GM12878 (cell line): ENCODE results near the gene UAP1L1. TPM values are rescaled to one million over a fixed set of nuclear protein-coding genes. Genes with fewer than 3 reads are reported as not detected.

Experiments used
- ATAC-seq: fragments of 200-7000 bp; cut with Tn5 transposase; 3 replicates; pipeline ENCODE4 v1.9.1; 2020; ENCODE audit warnings: mild to moderate bottlenecking, moderate library complexity
- BruUV-seq: library from RNA; stranded (reverse); fragments of 400-500 nt; replicated peaks from 2 replicates; lab custom pipeline; 2021; lab: Mats Ljungman, UMichigan
- CTCF ChIA-PET: fragments of 300-600 bp; sonication (Branson Sonifier 250); formaldehyde crosslinking; extraction: SDS; loops from one replicate; lab custom pipeline; 2021; ENCODE audit warnings: inconsistent platforms; lab: Yijun Ruan, JAX
- POLR2A ChIA-PET: fragments of 350-600 bp; formaldehyde crosslinking; extraction: SDS; loops from one replicate; lab custom pipeline; 2021; ENCODE audit warnings: inconsistent platforms; lab: Charles Lee
- RAD21 ChIA-PET: fragments of 300-600 bp; sonication (Branson Sonifier 250); formaldehyde crosslinking; loops from one replicate; lab custom pipeline; 2023; ENCODE audit warnings: antibody characterized with exemption; ENCODE audit not compliant: unreplicated experiment; lab: Charles Lee
- SMC1A ChIA-PET: fragments of 300-600 bp; sonication (Branson Sonifier 250); formaldehyde crosslinking; loops from one replicate; lab custom pipeline; 2023; ENCODE audit not compliant: unreplicated experiment, uncharacterized antibody; lab: Charles Lee
- DNase-seq: peaks from one replicate; pipeline ENCODE4 v3.0.0-alpha.2; 2011; ENCODE audit warnings: low read depth, low spot score
- FAIRE-seq: peaks from 3 replicates; lab custom pipeline; 2011; peaks lifted over from hg19 to GRCh38; lab: Jason Lieb, UNC
- H2AFZ ChIP-seq: 2 replicates; pipeline ENCODE4 v1.6.0; 2011; ENCODE audit warnings: low read depth, low read length, control low read depth; ENCODE audit not compliant: control insufficient read depth
- H3K27ac ChIP-seq: 2 replicates; pipeline ENCODE4 v1.5.1; 2011; ENCODE audit warnings: control low read depth; ENCODE audit not compliant: control insufficient read depth, insufficient read depth
- H3K27me3 ChIP-seq, 2 experiments: replicated peaks in 1 of 2; 2 replicates each; pipeline versions ENCODE4 v1.6.0 to v1.6.1; 2011; ENCODE audit warnings: low read length in 1 of 2; ENCODE audit not compliant: control insufficient read depth in 2 of 2, insufficient read depth in 2 of 2
- H3K36me3 ChIP-seq, 2 experiments: 2 replicates each; pipeline ENCODE4 v1.5.1; 2011; ENCODE audit warnings: low read length in 1 of 2; ENCODE audit not compliant: control insufficient read depth in 2 of 2, insufficient read depth in 2 of 2
- H3K4me1 ChIP-seq: 2 replicates; pipeline ENCODE4 v1.6.1; 2011; ENCODE audit warnings: mild to moderate bottlenecking, low read length, moderate library complexity, mixed read lengths; ENCODE audit not compliant: control insufficient read depth, insufficient read depth
- H3K4me2 ChIP-seq: 2 replicates; pipeline ENCODE4 v1.6.0; 2011; ENCODE audit warnings: control low read depth; ENCODE audit not compliant: control insufficient read depth, insufficient read depth
- H3K4me3 ChIP-seq: fragments of 200-600 bp; sonication (generic); 2 replicates; pipeline ENCODE4 v1.5.1; 2016
- H3K79me2 ChIP-seq: 2 replicates; pipeline ENCODE4 v1.6.0; 2011; ENCODE audit warnings: low read length; ENCODE audit not compliant: control insufficient read depth, insufficient read depth
- H3K9ac ChIP-seq: 2 replicates; pipeline ENCODE4 v1.8.0; 2011; ENCODE audit warnings: low read length, control low read depth, mixed read lengths; ENCODE audit not compliant: control insufficient read depth, insufficient read depth
- H3K9me3 ChIP-seq: replicated peaks from 3 replicates; pipeline ENCODE4 v1.5.1; 2011; ENCODE audit warnings: mild to moderate bottlenecking, low read length; ENCODE audit not compliant: control insufficient read depth, insufficient read depth
- H4K20me1 ChIP-seq: 2 replicates; pipeline ENCODE4 v1.6.0; 2011; ENCODE audit not compliant: control insufficient read depth, insufficient read depth
- CBX3 ChIP-seq: fragments of 200-600 bp; sonication (generic); IDR thresholded peaks from 2 replicates; pipeline ENCODE4 v1.6.1; 2016; ENCODE audit warnings: low read depth, borderline replicate concordance
- CREB1 ChIP-seq: IDR thresholded peaks from 2 replicates; pipeline ENCODE4 v1.6.1; 2012; ENCODE audit warnings: low read depth, mild to moderate bottlenecking, inconsistent platforms
- CTCF ChIP-seq, 3 experiments: IDR thresholded peaks in 2 of 3; conservative IDR thresholded peaks in 1 of 3; 2 replicates each; pipeline ENCODE4 v1.5.1; 2011; ENCODE audit warnings: low read depth in 3 of 3, low read length in 3 of 3, mild to moderate bottlenecking in 3 of 3, control low read depth in 2 of 3, moderate library complexity in 2 of 3, inconsistent platforms in 1 of 3, mixed read lengths in 1 of 3; ENCODE audit not compliant: control insufficient read depth in 2 of 3, insufficient read depth in 1 of 3; ENCODE audit errors: extremely low read depth in 1 of 3
- GABPA ChIP-seq: IDR thresholded peaks from 2 replicates; pipeline ENCODE4 v1.6.1; 2014; ENCODE audit warnings: antibody characterized with exemption, low read depth, mild to moderate bottlenecking, inconsistent platforms
- HDAC2 ChIP-seq: fragments of 200-600 bp; sonication (generic); IDR thresholded peaks from 2 replicates; pipeline ENCODE4 v1.6.1; 2017
- HDAC6 ChIP-seq: fragments of 200-600 bp; sonication (generic); IDR thresholded peaks from one replicate; pipeline ENCODE4 v1.8.0; 2017; ENCODE audit warnings: antibody characterized with exemption; ENCODE audit not compliant: unreplicated experiment
- NRF1 ChIP-seq: conservative IDR thresholded peaks from 2 replicates; pipeline ENCODE4 v1.6.1; 2011; ENCODE audit warnings: mild to moderate bottlenecking, low read depth, low read length, improper control_type of control experiment
- PAX8 ChIP-seq: fragments of 450-650 bp; IDR thresholded peaks from 2 replicates; pipeline ENCODE4 v1.6.1; 2017; ENCODE audit warnings: mild to moderate bottlenecking, moderate library complexity
- RB1 ChIP-seq: fragments of 450-650 bp; formaldehyde crosslinking; IDR thresholded peaks from 2 replicates; pipeline ENCODE4 v1.6.1; 2017; ENCODE audit warnings: mild to moderate bottlenecking, borderline replicate concordance
- RELB ChIP-seq: fragments of 450-650 bp; IDR thresholded peaks from 2 replicates; pipeline ENCODE4 v1.6.1; 2017; ENCODE audit warnings: low read depth, mild to moderate bottlenecking, moderate library complexity
- SMAD1 ChIP-seq: fragments of 450-650 bp; IDR thresholded peaks from 2 replicates; pipeline ENCODE4 v1.6.1; 2018; ENCODE audit warnings: mild to moderate bottlenecking, low read depth; ENCODE audit not compliant: partially characterized antibody
- SMARCA5 ChIP-seq: fragments of 450-650 bp; IDR thresholded peaks from 2 replicates; pipeline ENCODE4 v1.6.1; 2017; ENCODE audit warnings: mild to moderate bottlenecking
- SUZ12 ChIP-seq: fragments of 200-600 bp; sonication (generic); IDR thresholded peaks from one replicate; pipeline ENCODE4 v1.6.1; 2018; ENCODE audit warnings: antibody characterized with exemption, mild to moderate bottlenecking; ENCODE audit not compliant: unreplicated experiment
- TCF3 ChIP-seq: IDR thresholded peaks from 2 replicates; pipeline ENCODE4 v1.6.1; 2012; ENCODE audit warnings: low read depth, mild to moderate bottlenecking, low read length, borderline replicate concordance; ENCODE audit not compliant: insufficient read depth
- ZNF384 ChIP-seq: IDR thresholded peaks from 2 replicates; pipeline ENCODE4 v1.6.1; 2012; ENCODE audit warnings: low read depth, mild to moderate bottlenecking, low read length, improper control_type of control experiment, borderline replicate concordance
- WGBS: methylation state at CpG from one replicate; pipeline ENCODE4 v1.1.6; 2016; ENCODE audit warnings: low lambda C conversion rate; ENCODE audit not compliant: insufficient replicate concordance, insufficient coverage; ENCODE audit errors: missing lambda C conversion rate; 5-methylcytosine and 5-hydroxymethylcytosine counted together
- in situ Hi-C: fragments of 300-500 bp; cut with MboI; formaldehyde crosslinking; loops from 9 replicates; pipeline ENCODE4 v1.14.3; 2018; ENCODE audit warnings: mixed read lengths
- intact Hi-C: fragments of 100-400 bp; cut with micrococcal nuclease; formaldehyde crosslinking; loops from one replicate; pipeline ENCODE4 v1.14.2; 2022; ENCODE audit not compliant: unreplicated experiment
- polyA plus RNA-seq, 11 experiments: library from polyadenylated mRNA; depleted of rRNA in 4 of 11; unstranded in 6 of 11; stranded (reverse) in 5 of 11; fragments of >200 nt; fragmentation: Nextera tagmentation in 4 of 11; fragmentation: Illumina TruSeq in 1 of 11; extraction: Ambion mirVana in 4 of 11; extraction: Trizol in 1 of 11; gene quantifications; 1 replicate in 1 of 11; 2 replicates in 10 of 11; pipeline versions ENCODE4 v1.2.1 to v1.2.3, GENCODE V29; 2011 to 2016; ENCODE audit warnings: inconsistent platforms in 2 of 11, missing spikeins in 2 of 11, low read depth in 1 of 11
- total RNA-seq, 4 experiments: library from RNA; depleted of rRNA in 3 of 4; stranded (reverse); fragments of >200 nt in 3 of 4; fragmentation: Illumina TruSeq in 1 of 4; extraction: Trizol in 1 of 4; gene quantifications; 2 replicates each; pipeline versions ENCODE4 v1.2.1 to v1.2.3, GENCODE V29; 2013 to 2021

UAP1L1 gene
- total and polyA plus RNA-seq, 10 of the 15 experiments (the other 5 are each of a cell fraction or from before 2014, with no cell fraction given) = 0.29 to 15.7 (median 5.8) TPM

GRCh38 chr9:137129456-137130175 lies 52.3 kb downstream of the UAP1L1 start:
- ChIA-PET SMC1A (interaction anchor here (1.2 to 2.8 kb wide), 5 partner anchors 21 to 95 kb away, joined by 3 to 28 read pairs (median 7); partner anchors contain the start of gene SSNA1), POLR2A (interaction anchor here (0.6 to 7.7 kb wide), 20 partner anchors 11 to 320 kb away, joined by 3 to 166 read pairs (median 6); partner anchors contain the start of genes CYSRT1, LRRC26, MAN1B1 and RNF208), CTCF (interaction anchor here (0.8 to 4.7 kb wide), 8 partner anchors 9 to 107 kb away, joined by 3 to 20 read pairs (median 4); partner anchors contain the start of genes GRIN1, MAN1B1 and SSNA1), RAD21 (interaction anchor here (0.5 to 3.6 kb wide), 8 partner anchors 21 to 111 kb away, joined by 3 to 54 read pairs (median 3); partner anchors contain the start of genes ANAPC2, CYSRT1, MAN1B1 and SSNA1)
- Histone ChIP-seq H3K9me3 (no peaks in the 10 kb centered on the region), H4K20me1 (no peaks in the 10 kb centered on the region), H3K79me2 (peaks cover 35% of the 10 kb centered on the region), H3K36me3 (no peaks in the 10 kb centered on the region), H3K4me3 (peak overlapping the region; percentile 72), H3K9ac (peak overlapping the region; percentile 85), H3K27ac (peak overlapping the region; percentile 82), H2AFZ (peak overlapping the region; percentile 88), H3K27me3 (no peaks in the 10 kb centered on the region), H3K4me2 (peak overlapping the region; percentile 92; the same call in 1 of the 2 replicates), H3K4me1 (peaks cover 8% of the 10 kb centered on the region)
- 1% methylated on average over 84 of the region's 86 CpGs for WGBS
- no TSS peak for BruUV-seq
- peak; percentile 95 for ATAC-seq
- intact Hi-C loops = loop anchor here (1.0 to 5.0 kb wide), 2 partner anchors 21 to 58 kb away; partner anchors contain the start of genes ANAPC2 and SSNA1
- FAIRE-seq = peak; percentile 96
- peak; percentile 75 for DNase-seq
- in situ Hi-C loops = no loop called here
- TF ChIP-seq CBX3 (no peak), TCF3 (no peak), RELB (no peak), HDAC6 (no peak), SMARCA5 (peak; percentile 40; the same call in 1 of the 2 replicates), NRF1 (peak; percentile 90), RB1 (peak; percentile 63; the same call in 1 of the 2 replicates), HDAC2 (no peak), SMAD1 (no peak), SUZ12 (no peak), GABPA (no peak), CREB1 (peak; percentile 36; the same call in 1 of the 2 replicates), CTCF (IDR thresholded peaks at IDR 0.05 in 2 of 3, conservative IDR thresholded peaks at IDR 0.05 in 1 of 3; ENCODE audit: control insufficient read depth in 2 of 3, extremely low read depth in 1 of 3, insufficient read depth in 1 of 3, low read depth in 3 of 3, low read length in 3 of 3) (no peak), ZNF384 (no peak), PAX8 (no peak)
